NCI-H226 (cell line): Measurements from ENCODE around the gene SMYD3.
A peak's percentile ranks its signal among the peaks of the same experiment; 100 is the strongest.
"Not testable (repeated sequence)": the region's sequence is repeated elsewhere in the genome, so short reads cannot be mapped to it uniquely, and the experiment has no call there.

Experiments used
- DNase-seq: peaks from one replicate; pipeline ENCODE4 v3.0.0-alpha.2; 2015

Gene SMYD3

GRCh38 chr1:245971076-245971710 lies 535.9 kb downstream of the SMYD3 start:
- not testable (repeated sequence) for DNase-seq

- DNase-seq = peak; percentile 83
These were observed 537.8 kb downstream of the SMYD3 start for GRCh38 chr1:245969283-245969682.

GRCh38 chr1:245968775-245969174 lies 538.3 kb downstream of the SMYD3 start:
- DNase-seq = no peak

GRCh38 chr1:245965398-245965797 lies 541.7 kb downstream of the SMYD3 start:
- no peak for DNase-seq

- DNase-seq = no peak
These were observed 543.4 kb downstream of the SMYD3 start for GRCh38 chr1:245963649-245964048.

- DNase-seq = no peak
These were observed 544.6 kb downstream of the SMYD3 start for GRCh38 chr1:245962453-245962852.

GRCh38 chr1:245961137-245961540 lies 545.9 kb downstream of the SMYD3 start:
- DNase-seq = no peak

- DNase-seq = no peak
These were observed 546.9 kb downstream of the SMYD3 start for GRCh38 chr1:245960171-245960570.

- DNase-seq = no peak
These were observed 549.1 kb downstream of the SMYD3 start for GRCh38 chr1:245958016-245958415.

- no peak for DNase-seq
These were observed 549.7 kb downstream of the SMYD3 start for GRCh38 chr1:245957427-245957826.

- no peak for DNase-seq
These were observed 550.9 kb downstream of the SMYD3 start for GRCh38 chr1:245956225-245956624.

- no peak for DNase-seq
These were observed 553.0 kb downstream of the SMYD3 start for GRCh38 chr1:245953876-245954660.

GRCh38 chr1:245952383-245953026 lies 554.6 kb downstream of the SMYD3 start:
- no peak for DNase-seq

- DNase-seq = no peak
These were observed 558.3 kb downstream of the SMYD3 start for GRCh38 chr1:245948786-245949185.

- DNase-seq = no peak
These were observed 560.2 kb downstream of the SMYD3 start for GRCh38 chr1:245946905-245947304.

GRCh38 chr1:245945136-245945535 lies 561.9 kb downstream of the SMYD3 start:
- not testable (repeated sequence) for DNase-seq

GRCh38 chr1:245942856-245943255 lies 564.2 kb downstream of the SMYD3 start:
- no peak for DNase-seq

- DNase-seq = not testable (repeated sequence)
These were observed 565.3 kb downstream of the SMYD3 start for GRCh38 chr1:245941771-245942170.

GRCh38 chr1:245939756-245940345 lies 567.2 kb downstream of the SMYD3 start:
- DNase-seq = no peak

GRCh38 chr1:245938046-245938435 lies 569.0 kb downstream of the SMYD3 start:
- DNase-seq = no peak

- no peak for DNase-seq
These were observed 569.6 kb downstream of the SMYD3 start for GRCh38 chr1:245937316-245938045.

- DNase-seq = no peak
These were observed 572.7 kb downstream of the SMYD3 start for GRCh38 chr1:245934409-245934808.
